KOPT-K1 (cell line): ENCODE results near the gene CDYL2.
"Not testable (repeated sequence)": the region's sequence is repeated elsewhere in the genome, so short reads cannot be mapped to it uniquely, and the experiment has no call there.

Source experiments
- H3K27ac ChIP-seq: fragments of 200-600 bp; sonication (generic); 2 replicates; pipeline ENCODE4 v1.5.1; 2016; ENCODE audit warnings: antibody characterized with exemption, mild to moderate bottlenecking, low read depth, low read length; ENCODE audit not compliant: poor library complexity, severe bottlenecking
- H3K36me3 ChIP-seq: fragments of 200-600 bp; sonication (generic); 2 replicates; pipeline ENCODE4 v1.5.1; 2017; ENCODE audit warnings: antibody characterized with exemption, mild to moderate bottlenecking, low read length, moderate library complexity; ENCODE audit not compliant: insufficient read depth
- H3K9me3 ChIP-seq: fragments of 200-600 bp; sonication (generic); 2 replicates; pipeline ENCODE4 v1.5.1; 2017; ENCODE audit warnings: antibody characterized with exemption, low read length, mild to moderate bottlenecking; ENCODE audit not compliant: insufficient read depth, poor library complexity, severe bottlenecking

Gene CDYL2

GRCh38 chr16:80667251-80667560, 137.2 kb downstream of the CDYL2 start:
- Histone ChIP-seq H3K36me3 (no peaks in the 10 kb centered on the region), H3K27ac (no peak overlapping the region), H3K9me3 (no peaks in the 10 kb centered on the region)

- no peaks in the 10 kb centered on the region for H3K9me3 ChIP-seq
- no peak overlapping the region for H3K27ac ChIP-seq
- no peaks in the 10 kb centered on the region for H3K36me3 ChIP-seq
Observed at GRCh38 chr16:80666378-80667250, 137.8 kb downstream of the CDYL2 start.

- Histone ChIP-seq H3K27ac (no peak overlapping the region), H3K36me3 (no peaks in the 10 kb centered on the region), H3K9me3 (peaks cover under 1% of the 10 kb centered on the region)
Observed at GRCh38 chr16:80665356-80665755, 139.0 kb downstream of the CDYL2 start.

- H3K27ac ChIP-seq = no peak overlapping the region
- no peaks in the 10 kb centered on the region for H3K36me3 ChIP-seq
- peaks cover 6% of the 10 kb centered on the region for H3K9me3 ChIP-seq
Observed at GRCh38 chr16:80664786-80665185, 139.6 kb downstream of the CDYL2 start.

GRCh38 chr16:80664226-80664625, 140.2 kb downstream of the CDYL2 start:
- no peak overlapping the region for H3K27ac ChIP-seq
- peaks cover 8% of the 10 kb centered on the region for H3K9me3 ChIP-seq
- no peaks in the 10 kb centered on the region for H3K36me3 ChIP-seq

- Histone ChIP-seq H3K9me3 (peaks cover 8% of the 10 kb centered on the region), H3K27ac (no peak overlapping the region), H3K36me3 (no peaks in the 10 kb centered on the region)
Observed at GRCh38 chr16:80663078-80663477, 141.3 kb downstream of the CDYL2 start.

GRCh38 chr16:80659865-80660264, 144.5 kb downstream of the CDYL2 start:
- Histone ChIP-seq H3K9me3 (peaks cover 8% of the 10 kb centered on the region), H3K27ac (no peak overlapping the region)

GRCh38 chr16:80656711-80657150, 147.7 kb downstream of the CDYL2 start:
- H3K27ac ChIP-seq = no peak overlapping the region
- no peaks in the 10 kb centered on the region for H3K36me3 ChIP-seq
- peaks cover 8% of the 10 kb centered on the region for H3K9me3 ChIP-seq

More at GRCh38 chr16:80659865-80660264, 144.5 kb downstream of the CDYL2 start:
- no peaks in the 10 kb centered on the region for H3K36me3 ChIP-seq

- Histone ChIP-seq H3K9me3 (peaks cover 8% of the 10 kb centered on the region), H3K27ac (no peak overlapping the region), H3K36me3 (no peaks in the 10 kb centered on the region)
Observed at GRCh38 chr16:80656161-80656560, 148.2 kb downstream of the CDYL2 start.

GRCh38 chr16:80655751-80656150, 148.6 kb downstream of the CDYL2 start:
- H3K27ac ChIP-seq = no peak overlapping the region
- peaks cover 8% of the 10 kb centered on the region for H3K9me3 ChIP-seq
- no peaks in the 10 kb centered on the region for H3K36me3 ChIP-seq

- H3K9me3 ChIP-seq = no peaks in the 10 kb centered on the region
- H3K27ac ChIP-seq = no peak overlapping the region
- no peaks in the 10 kb centered on the region for H3K36me3 ChIP-seq
Observed at GRCh38 chr16:80654094-80654862, 150.1 kb downstream of the CDYL2 start.

- no peak overlapping the region for H3K27ac ChIP-seq
- H3K9me3 ChIP-seq = no peaks in the 10 kb centered on the region
- no peaks in the 10 kb centered on the region for H3K36me3 ChIP-seq
Observed at GRCh38 chr16:80652441-80652840, 152.0 kb downstream of the CDYL2 start.

- not testable (repeated sequence) for H3K9me3 ChIP-seq, H3K36me3 ChIP-seq, H3K27ac ChIP-seq
Observed at GRCh38 chr16:80650281-80650680, 154.1 kb downstream of the CDYL2 start.

GRCh38 chr16:80640316-80640715, 164.1 kb downstream of the CDYL2 start:
- no peaks in the 10 kb centered on the region for H3K9me3 ChIP-seq
- H3K27ac ChIP-seq = no peak overlapping the region
- H3K36me3 ChIP-seq = no peaks in the 10 kb centered on the region

- Histone ChIP-seq H3K9me3 (no peaks in the 10 kb centered on the region), H3K27ac (no peak overlapping the region), H3K36me3 (no peaks in the 10 kb centered on the region)
Observed at GRCh38 chr16:80639636-80640035, 164.8 kb downstream of the CDYL2 start.
